GM10266 (cell line): ENCODE data around the gene SCUBE1.

Source experiments
- DNase-seq: peaks from one replicate; pipeline ENCODE4 v3.0.0; 2012; ENCODE audit errors: extremely low spot score
- TF ChIP-seq, protein P1 (sequence below): IDR thresholded peaks from 2 replicates; pipeline ENCODE4 v1.5.1; 2012; ENCODE audit warnings: mild to moderate bottlenecking, low read depth; ENCODE audit not compliant: control insufficient read depth, insufficient read depth; ENCODE audit errors: missing control alignments

SCUBE1 gene

DNA sequence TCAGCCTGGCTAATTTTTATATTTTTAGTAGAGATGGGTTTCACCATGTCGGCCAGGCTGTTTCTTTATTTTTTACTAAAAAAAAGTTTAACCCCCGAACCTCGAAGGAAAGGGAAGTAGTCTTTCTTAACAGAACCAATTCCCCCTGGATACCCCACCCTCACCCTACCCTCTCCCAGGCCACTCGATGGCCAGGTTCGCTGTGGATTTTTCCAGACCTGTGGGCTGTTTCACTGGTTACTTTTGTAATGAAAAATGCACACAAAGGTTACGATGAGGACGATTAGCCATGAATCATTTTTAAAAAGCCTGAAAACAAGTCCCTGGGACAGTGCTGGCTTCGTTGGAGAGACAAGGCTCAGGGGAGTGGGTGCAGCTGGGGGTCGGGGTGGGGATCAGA is 189.3 kb downstream of the SCUBE1 start:
- TF ChIP-seq, protein P1, sequence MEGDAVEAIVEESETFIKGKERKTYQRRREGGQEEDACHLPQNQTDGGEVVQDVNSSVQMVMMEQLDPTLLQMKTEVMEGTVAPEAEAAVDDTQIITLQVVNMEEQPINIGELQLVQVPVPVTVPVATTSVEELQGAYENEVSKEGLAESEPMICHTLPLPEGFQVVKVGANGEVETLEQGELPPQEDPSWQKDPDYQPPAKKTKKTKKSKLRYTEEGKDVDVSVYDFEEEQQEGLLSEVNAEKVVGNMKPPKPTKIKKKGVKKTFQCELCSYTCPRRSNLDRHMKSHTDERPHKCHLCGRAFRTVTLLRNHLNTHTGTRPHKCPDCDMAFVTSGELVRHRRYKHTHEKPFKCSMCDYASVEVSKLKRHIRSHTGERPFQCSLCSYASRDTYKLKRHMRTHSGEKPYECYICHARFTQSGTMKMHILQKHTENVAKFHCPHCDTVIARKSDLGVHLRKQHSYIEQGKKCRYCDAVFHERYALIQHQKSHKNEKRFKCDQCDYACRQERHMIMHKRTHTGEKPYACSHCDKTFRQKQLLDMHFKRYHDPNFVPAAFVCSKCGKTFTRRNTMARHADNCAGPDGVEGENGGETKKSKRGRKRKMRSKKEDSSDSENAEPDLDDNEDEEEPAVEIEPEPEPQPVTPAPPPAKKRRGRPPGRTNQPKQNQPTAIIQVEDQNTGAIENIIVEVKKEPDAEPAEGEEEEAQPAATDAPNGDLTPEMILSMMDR, result no peak

DNA sequence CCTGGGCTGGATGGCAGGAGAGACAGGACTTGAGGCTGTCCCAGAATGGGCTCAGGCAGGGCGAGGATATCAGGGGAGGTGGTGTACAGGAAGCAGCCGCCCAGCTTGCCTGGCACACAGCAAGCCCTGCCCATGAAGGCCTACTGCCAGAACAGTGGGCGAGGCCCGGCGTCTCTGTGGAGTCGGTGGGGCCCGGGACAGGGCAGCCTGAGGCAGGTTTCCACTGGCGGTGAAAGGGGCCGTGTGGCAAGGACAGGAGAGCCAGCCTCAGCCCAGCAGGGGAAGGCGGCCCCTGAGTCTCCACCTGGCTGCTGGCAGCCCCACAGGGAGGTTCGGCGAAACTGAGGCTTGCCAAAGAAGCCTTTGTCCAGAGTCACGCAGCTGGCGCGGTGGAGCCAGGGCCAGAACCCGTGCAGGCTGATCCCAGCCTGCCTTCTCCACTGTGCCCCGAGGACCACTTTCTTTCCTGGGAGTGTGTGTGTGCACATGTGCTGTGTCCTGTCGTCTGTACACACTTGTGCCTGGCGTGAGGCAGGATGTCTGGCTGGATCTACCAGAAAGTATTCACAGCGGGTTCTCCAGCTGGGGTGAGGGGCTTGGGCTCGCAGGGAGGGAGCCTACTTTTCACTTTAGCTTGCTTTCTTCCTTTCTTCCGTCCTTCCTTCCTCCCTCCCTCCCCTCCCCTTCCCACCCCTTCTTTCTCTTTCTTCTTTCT is 190.7 kb downstream of the SCUBE1 start:
- peak; percentile 61 for DNase-seq

More for the DNA sequence above, 189.3 kb downstream of the SCUBE1 start:
- no peak for DNase-seq

DNA sequence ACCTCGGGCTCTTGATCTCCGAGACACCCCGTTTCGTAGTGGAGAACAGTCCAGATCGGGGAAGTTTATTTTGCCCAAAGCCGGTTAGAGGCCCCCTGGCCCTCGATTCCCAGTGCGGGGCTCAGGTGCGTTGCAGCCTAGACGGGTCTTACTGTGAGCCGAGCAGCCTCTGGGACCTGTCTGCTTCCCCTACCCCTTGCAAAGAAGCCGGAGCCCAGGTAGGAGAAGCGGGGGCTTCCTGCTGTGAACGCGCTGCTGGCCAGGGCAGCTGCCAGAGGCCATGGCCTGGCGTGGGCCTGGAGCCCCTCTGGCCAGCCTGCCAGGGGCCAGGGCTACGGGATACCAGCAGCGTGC is 191.2 kb downstream of the SCUBE1 start:
- peak; percentile 56 for DNase-seq

More for the DNA sequence above, 190.7 kb downstream of the SCUBE1 start:
- TF ChIP-seq, protein P1, result no peak

DNA sequence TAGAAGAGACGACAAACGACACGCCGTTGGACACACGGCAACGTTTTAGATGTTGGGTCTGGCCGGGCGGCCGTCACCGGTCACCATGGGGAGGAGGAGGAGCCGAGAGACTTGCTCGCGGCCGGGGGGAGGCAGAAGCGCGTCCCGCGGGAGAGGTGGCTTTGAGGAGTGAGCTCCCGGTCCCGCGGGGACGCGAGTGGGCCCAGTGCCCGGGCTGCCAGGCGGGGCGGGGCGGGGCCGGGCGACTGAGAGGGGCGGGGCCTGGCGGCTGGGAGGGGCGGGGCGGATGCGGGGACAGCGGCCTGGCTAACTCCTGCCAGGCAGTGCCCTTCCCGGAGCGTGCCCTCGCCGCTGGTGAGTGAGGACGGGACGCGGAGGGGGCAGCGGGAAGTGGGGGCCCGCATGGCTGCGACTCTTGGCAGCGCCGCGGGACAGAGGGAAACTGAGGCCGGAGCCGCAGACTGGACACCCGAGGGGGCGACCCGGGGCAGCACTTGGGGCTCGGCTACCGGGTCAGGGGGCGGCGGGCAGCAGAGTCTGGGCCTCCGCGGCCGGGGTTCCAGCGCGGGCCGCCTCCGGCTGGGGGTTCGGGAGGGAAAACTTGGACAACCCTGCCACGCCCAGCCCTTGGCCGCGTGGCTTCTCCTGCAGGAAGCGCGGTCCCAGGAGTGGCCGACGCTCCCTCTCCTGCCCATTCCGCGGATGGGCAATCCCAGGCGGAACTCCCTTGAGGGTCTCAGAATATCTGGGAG is 191.7 kb downstream of the SCUBE1 start, which contains the start of gene TSPO:
Gene TSPO, plus strand, starts transcription at position 309 of the 752 bp plus-strand sequence. CDS start 7,680 bp downstream, outside the sequence.
- peak; percentile 82 for DNase-seq

More for the DNA sequence above, 191.2 kb downstream of the SCUBE1 start:
- TF ChIP-seq, protein P1, result no peak

DNA sequence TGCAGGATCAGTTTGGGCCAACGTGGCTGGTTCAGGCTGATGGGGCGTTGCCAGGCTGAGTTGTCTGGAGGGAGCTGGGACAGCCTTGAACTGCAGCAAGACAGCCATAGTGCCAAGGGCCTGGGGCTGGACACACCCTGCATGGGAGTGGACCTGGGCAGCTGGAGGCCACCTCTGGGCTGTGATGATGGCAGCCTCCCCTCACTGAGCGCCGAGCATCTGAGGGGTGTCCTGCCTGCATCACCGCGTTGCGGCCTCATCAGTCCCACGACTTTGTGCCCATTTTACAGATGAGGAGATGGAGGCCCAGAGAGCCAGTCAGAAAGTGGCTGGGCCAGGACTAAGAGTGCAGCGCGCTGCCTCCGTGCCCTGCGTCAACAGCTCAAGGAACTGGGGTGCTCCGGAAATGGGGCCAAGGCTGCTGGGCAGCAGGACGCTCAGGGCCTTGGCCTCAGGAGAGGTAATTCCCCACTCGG is 192.4 kb downstream of the SCUBE1 start:
- DNase-seq, result no peak
- TF ChIP-seq, protein P1, result no peak

More for the DNA sequence above, 191.7 kb downstream of the SCUBE1 start, which contains the start of gene TSPO:
- TF ChIP-seq, protein P1, result no peak

DNA sequence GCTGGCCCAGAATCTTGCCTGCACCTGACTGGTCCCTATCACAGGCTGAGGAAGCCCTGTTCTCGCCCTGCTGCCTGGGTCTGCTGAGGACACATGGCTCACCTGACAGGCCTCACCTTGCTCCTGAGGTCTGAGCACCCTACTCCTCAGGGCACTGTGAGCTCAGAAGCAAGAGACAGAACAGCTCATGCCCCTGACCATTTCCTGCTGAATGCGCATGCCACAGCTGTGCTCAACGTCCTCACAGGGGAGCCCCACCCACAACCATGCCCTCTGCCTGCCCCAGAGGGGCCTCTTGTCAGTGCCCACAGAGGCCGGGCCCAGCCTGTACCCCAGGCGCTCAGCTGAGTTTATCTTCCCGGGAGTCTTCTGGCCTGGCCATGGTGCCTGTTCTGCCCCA is 194.6 kb downstream of the SCUBE1 start:
- no peak for DNase-seq
- TF ChIP-seq, protein P1, result no peak

GRCh38 chr22:43147821-43148220 is 195.4 kb downstream of the SCUBE1 start:
- DNase-seq, result peak; percentile 75

More at GRCh38 chr22:43147821-43148220, 195.4 kb downstream of the SCUBE1 start:
- TF ChIP-seq, protein P1, result no peak
